GM23338 (cell line): ENCODE data around the gene RECQL5. TPM values are rescaled to one million over a fixed set of nuclear protein-coding genes. Genes with fewer than 3 reads are reported as not detected.

ENCODE experiments used
- ATAC-seq: fragments of 200-7000 bp; cut with Tn5 transposase; 3 replicates; pipeline ENCODE4 v1.9.1; 2020
- DNase-seq: peaks from one replicate; pipeline ENCODE4 v3.0.0-alpha.2; 2015; ENCODE audit warnings: low spot score
- H2AFZ ChIP-seq: fragments of 200-600 bp; sonication (generic); 2 replicates; pipeline ENCODE4 v1.8.0; 2016; ENCODE audit warnings: antibody characterized with exemption, mild to moderate bottlenecking, moderate library complexity
- H3F3A ChIP-seq: fragments of 200-600 bp; sonication (generic); replicated peaks from 2 replicates; pipeline ENCODE4 v1.8.0; 2017; ENCODE audit warnings: antibody characterized with exemption, mixed run types, low read depth
- H3K27ac ChIP-seq: fragments of 200-600 bp; sonication (generic); 2 replicates; pipeline ENCODE4 v1.6.1; 2016; ENCODE audit warnings: low read depth
- H3K27me3 ChIP-seq: fragments of 200-600 bp; sonication (generic); 2 replicates; pipeline ENCODE4 v1.8.0; 2016; ENCODE audit warnings: mild to moderate bottlenecking, mixed run types, moderate library complexity; ENCODE audit not compliant: insufficient read depth
- H3K36me3 ChIP-seq: fragments of 200-600 bp; sonication (generic); 2 replicates; pipeline ENCODE4 v1.8.0; 2016; ENCODE audit warnings: mild to moderate bottlenecking; ENCODE audit not compliant: insufficient read depth
- H3K4me1 ChIP-seq: fragments of 200-600 bp; sonication (generic); 2 replicates; pipeline ENCODE4 v1.8.0; 2016; ENCODE audit warnings: mild to moderate bottlenecking, moderate library complexity; ENCODE audit not compliant: insufficient read depth
- H3K4me2 ChIP-seq: fragments of 200-600 bp; sonication (generic); 2 replicates; pipeline ENCODE4 v1.7.1; 2017; ENCODE audit warnings: mixed run types
- H3K4me3 ChIP-seq: fragments of 200-600 bp; sonication (generic); 2 replicates; pipeline ENCODE4 v1.6.1; 2016; ENCODE audit warnings: mixed run types
- H3K79me2 ChIP-seq: fragments of 200-600 bp; sonication (generic); replicated peaks from 2 replicates; pipeline ENCODE4 v1.8.0; 2017; ENCODE audit warnings: mild to moderate bottlenecking; ENCODE audit not compliant: insufficient read depth
- H3K9me2 ChIP-seq: fragments of 200-600 bp; sonication (generic); 2 replicates; pipeline ENCODE4 v1.8.0; 2017; ENCODE audit not compliant: insufficient read depth
- H4K20me1 ChIP-seq: fragments of 200-600 bp; sonication (generic); replicated peaks from 2 replicates; pipeline ENCODE4 v1.8.0; 2017; ENCODE audit warnings: mild to moderate bottlenecking; ENCODE audit not compliant: insufficient read depth
- H3K27ac Mint-ChIP-seq: 2 replicates; pipeline ENCODE4 v1.8.0; 2020; ENCODE audit warnings: inconsistent platforms, mild to moderate bottlenecking, moderate library complexity, mixed read lengths
- H3K27me3 Mint-ChIP-seq: 3 replicates; pipeline ENCODE4 v1.8.0; 2022; ENCODE audit warnings: low read depth, mild to moderate bottlenecking, moderate library complexity, mixed read lengths, inconsistent platforms; ENCODE audit not compliant: insufficient read depth, poor library complexity
- H3K36me3 Mint-ChIP-seq: 3 replicates; pipeline ENCODE4 v1.8.0; 2021; ENCODE audit warnings: low read depth, mild to moderate bottlenecking, inconsistent platforms, moderate library complexity, mixed read lengths
- H3K4me1 Mint-ChIP-seq: 3 replicates; pipeline ENCODE4 v1.8.0; 2020; ENCODE audit warnings: mild to moderate bottlenecking, inconsistent platforms, mixed read lengths
- H3K4me3 Mint-ChIP-seq: 3 replicates; pipeline ENCODE4 v1.8.0; 2021; ENCODE audit warnings: moderate library complexity, mild to moderate bottlenecking, inconsistent platforms, mixed read lengths
- H3K9me3 Mint-ChIP-seq: 3 replicates; pipeline ENCODE4 v1.8.0; 2020; ENCODE audit warnings: moderate library complexity, mild to moderate bottlenecking, inconsistent platforms, mixed read lengths
- CREB1 ChIP-seq: fragments of 250-450 bp; sonication (Bioruptor Pico); IDR thresholded peaks from 2 replicates; pipeline ENCODE4 v1.5.0; 2020; ENCODE audit warnings: low read depth, mild to moderate bottlenecking, moderate library complexity
- CTCF ChIP-seq, 2 experiments: fragments of 200-600 bp in 1 of 2; sonication (generic) in 1 of 2; conservative IDR thresholded peaks; 2 replicates each; pipeline versions ENCODE4 v1.5.1 to v1.6.1; 2016 to 2017; ENCODE audit warnings: antibody characterized with exemption in 2 of 2, low read depth in 2 of 2, mild to moderate bottlenecking in 2 of 2, moderate library complexity in 1 of 2
- JUNB ChIP-seq: IDR thresholded peaks from one replicate; pipeline ENCODE4 v1.6.1; 2016; ENCODE audit warnings: antibody characterized with exemption; ENCODE audit not compliant: unreplicated experiment
- POLR2AphosphoS5 ChIP-seq: IDR thresholded peaks from 2 replicates; pipeline ENCODE4 v1.6.1; 2016; ENCODE audit warnings: antibody characterized with exemption, low read depth
- REST ChIP-seq: IDR thresholded peaks from one replicate; pipeline ENCODE4 v1.6.1; 2018; ENCODE audit warnings: antibody characterized with exemption; ENCODE audit not compliant: unreplicated experiment
- STAT1 ChIP-seq: IDR thresholded peaks from one replicate; pipeline ENCODE4 v1.6.1; 2016; ENCODE audit warnings: antibody characterized with exemption; ENCODE audit not compliant: unreplicated experiment
- ZNF114 ChIP-seq: fragments of 250-450 bp; sonication (Bioruptor Pico); IDR thresholded peaks from 2 replicates; pipeline ENCODE4 v1.5.0; 2020; ENCODE audit warnings: mild to moderate bottlenecking, moderate library complexity
- ZNF331 ChIP-seq: fragments of 250-450 bp; sonication (Bioruptor Pico); IDR thresholded peaks from 2 replicates; pipeline ENCODE4 v1.5.0; 2020; ENCODE audit warnings: low read depth, mild to moderate bottlenecking, moderate library complexity
- polyA plus RNA-seq: library from polyadenylated mRNA; unstranded; fragments of >200 nt; fragmentation: Nextera tagmentation; extraction: Ambion mirVana; gene quantifications from 2 replicates; pipeline ENCODE4 v1.2.1, GENCODE V29; 2016
- total RNA-seq: library from RNA; depleted of rRNA; stranded (reverse); fragments of >200 nt; shearing (Covaris generic); gene quantifications from 2 replicates; pipeline ENCODE4 v1.2.3, GENCODE V29; 2014

Gene RECQL5
- total and polyA plus RNA-seq, 2 experiments from 2014 or later = 20.0 to 23.3 TPM

DNA sequence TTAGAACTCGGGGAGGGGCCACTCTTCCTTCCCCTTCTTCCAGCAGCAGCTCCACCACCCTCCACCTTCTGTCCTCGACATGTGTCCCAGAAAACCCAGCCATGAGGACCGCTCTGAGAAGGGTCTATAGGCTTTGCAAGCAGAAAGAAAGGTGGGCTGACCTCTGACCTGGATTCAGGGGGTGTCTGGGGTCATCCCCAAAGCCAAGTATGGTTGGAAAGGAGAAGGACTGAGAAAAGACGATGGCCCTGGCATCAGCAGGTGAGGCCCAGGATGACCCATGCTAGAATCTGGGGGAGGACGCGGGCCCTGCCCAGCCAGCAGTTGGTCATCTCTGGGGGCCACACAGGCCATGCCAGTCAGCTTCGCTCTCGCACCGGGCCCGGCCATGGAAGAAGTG is 39.9 kb downstream of the RECQL5 start:
- Mint-ChIP-seq H3K27me3 (peaks cover 15% of the 10 kb centered on the region), H3K36me3 (peaks cover 3% of the 10 kb centered on the region; the same call in 1 of the 3 replicates), H3K9me3 (no peaks in the 10 kb centered on the region), H3K4me3 (no peak overlapping the region), H3K4me1 (no peaks in the 10 kb centered on the region; the same call in 2 of the 3 replicates), H3K27ac (no peak overlapping the region)
- no peaks in the 10 kb centered on the region for H3K9me2 ChIP-seq
- DNase-seq (no peak), ATAC-seq (no peak)
- no peaks in the 10 kb centered on the region for H3K27me3 ChIP-seq
- H3K27ac ChIP-seq = no peak overlapping the region
- no peak overlapping the region for H2AFZ ChIP-seq
- TF ChIP-seq ZNF331 = no peak
- no peak for TF ChIP-seq ZNF114
- no peaks in the 10 kb centered on the region; the same call in 1 of the 2 replicates for H3K36me3 ChIP-seq
- no peak overlapping the region for H3K4me2 ChIP-seq
- no peaks in the 10 kb centered on the region for H3F3A ChIP-seq
- H3K4me1 ChIP-seq = no peaks in the 10 kb centered on the region
- H4K20me1 ChIP-seq = no peaks in the 10 kb centered on the region
- H3K79me2 ChIP-seq = no peaks in the 10 kb centered on the region
- H3K4me3 ChIP-seq = no peak overlapping the region

GRCh38 chr17:75626496-75627038 is 40.4 kb downstream of the RECQL5 start:
- no peaks in the 10 kb centered on the region for H3K9me2 ChIP-seq
- no peaks in the 10 kb centered on the region for H3K4me1 ChIP-seq
- H3K79me2 ChIP-seq = no peaks in the 10 kb centered on the region
- TF ChIP-seq ZNF114 = no peak
- TF ChIP-seq JUNB = no peak
- no peak for TF ChIP-seq POLR2AphosphoS5
- no peak for TF ChIP-seq REST
- TF ChIP-seq STAT1 = no peak
- TF ChIP-seq CREB1 (CRISPR knock-in tag) = no peak
- TF ChIP-seq CTCF (conservative IDR thresholded peaks at IDR 0.05; ENCODE audit: low read depth in 2 of 2) = no peak
- H4K20me1 ChIP-seq = no peaks in the 10 kb centered on the region
- no peaks in the 10 kb centered on the region for H3F3A ChIP-seq
- no peak for DNase-seq
- no peak overlapping the region for H3K27ac Mint-ChIP-seq
- H3K27me3 ChIP-seq = no peaks in the 10 kb centered on the region
- H3K36me3 ChIP-seq = no peaks in the 10 kb centered on the region; the same call in 1 of the 2 replicates
- H3K4me2 ChIP-seq = no peak overlapping the region
- H3K36me3 Mint-ChIP-seq = no peaks in the 10 kb centered on the region
- no peaks in the 10 kb centered on the region for H3K9me3 Mint-ChIP-seq
- H2AFZ ChIP-seq = no peak overlapping the region
- H3K4me3 ChIP-seq = no peak overlapping the region
- H3K27me3 Mint-ChIP-seq = peaks cover 19% of the 10 kb centered on the region
- no peak for ATAC-seq
- no peaks in the 10 kb centered on the region; the same call in 2 of the 3 replicates for H3K4me1 Mint-ChIP-seq
- no peak overlapping the region for H3K27ac ChIP-seq
- H3K4me3 Mint-ChIP-seq = no peak overlapping the region
